D341Med (cell line): ENCODE results near the gene GPR160.
"Not testable (repeated sequence)": the region's sequence is repeated elsewhere in the genome, so short reads cannot be mapped to it uniquely, and the experiment has no call there.

ENCODE experiments used
- DNase-seq: peaks from one replicate; pipeline ENCODE4 v3.0.0; 2012; ENCODE audit warnings: low spot score

Gene GPR160, protein sequence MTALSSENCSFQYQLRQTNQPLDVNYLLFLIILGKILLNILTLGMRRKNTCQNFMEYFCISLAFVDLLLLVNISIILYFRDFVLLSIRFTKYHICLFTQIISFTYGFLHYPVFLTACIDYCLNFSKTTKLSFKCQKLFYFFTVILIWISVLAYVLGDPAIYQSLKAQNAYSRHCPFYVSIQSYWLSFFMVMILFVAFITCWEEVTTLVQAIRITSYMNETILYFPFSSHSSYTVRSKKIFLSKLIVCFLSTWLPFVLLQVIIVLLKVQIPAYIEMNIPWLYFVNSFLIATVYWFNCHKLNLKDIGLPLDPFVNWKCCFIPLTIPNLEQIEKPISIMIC

GRCh38 chr3:170037463-170038433, at the start of gene GPR160:
Gene GPR160 (plus strand): TSS chr3:170037995. CDS start chr3:170083973, 45,978 bp downstream.
- DNase-seq = peak; percentile 88

GRCh38 chr3:169990431-169990830, 47.4 kb upstream of the GPR160 start:
- DNase-seq = no peak

- peak; percentile 30 for DNase-seq
Measured at GRCh38 chr3:169992156-169992555, 45.6 kb upstream of the GPR160 start.

- DNase-seq = no peak
Measured at GRCh38 chr3:169992781-169993180, 45.0 kb upstream of the GPR160 start.

DNA sequence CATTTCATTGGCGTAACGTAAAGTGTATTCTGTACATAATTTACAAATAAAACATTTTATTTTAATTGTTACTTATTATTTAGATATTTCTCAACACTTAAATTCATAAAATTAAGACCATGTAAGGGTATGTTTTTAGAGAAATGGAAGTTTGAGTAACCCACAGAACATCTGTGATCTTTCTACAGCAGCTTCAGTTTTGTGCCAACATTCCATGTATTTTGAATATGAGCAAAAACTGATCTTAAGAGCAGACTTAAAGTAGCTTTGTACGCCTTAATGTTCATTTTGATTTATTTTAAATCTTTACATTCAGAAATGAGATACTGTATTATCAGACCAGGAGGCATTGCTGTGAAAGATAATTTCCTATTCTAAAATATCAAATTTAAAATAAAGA, 44.0 kb upstream of the GPR160 start:
- no peak for DNase-seq

GRCh38 chr3:169996063-169996462, 41.7 kb upstream of the GPR160 start:
- no peak for DNase-seq

GRCh38 chr3:169998668-169999131, 39.1 kb upstream of the GPR160 start:
- no peak for DNase-seq

- DNase-seq = no peak
Measured at GRCh38 chr3:169999433-169999832, 38.4 kb upstream of the GPR160 start.

- DNase-seq = no peak
Measured at GRCh38 chr3:170000051-170000450, 37.7 kb upstream of the GPR160 start.

GRCh38 chr3:170002231-170002630, 35.6 kb upstream of the GPR160 start:
- no peak for DNase-seq

DNA sequence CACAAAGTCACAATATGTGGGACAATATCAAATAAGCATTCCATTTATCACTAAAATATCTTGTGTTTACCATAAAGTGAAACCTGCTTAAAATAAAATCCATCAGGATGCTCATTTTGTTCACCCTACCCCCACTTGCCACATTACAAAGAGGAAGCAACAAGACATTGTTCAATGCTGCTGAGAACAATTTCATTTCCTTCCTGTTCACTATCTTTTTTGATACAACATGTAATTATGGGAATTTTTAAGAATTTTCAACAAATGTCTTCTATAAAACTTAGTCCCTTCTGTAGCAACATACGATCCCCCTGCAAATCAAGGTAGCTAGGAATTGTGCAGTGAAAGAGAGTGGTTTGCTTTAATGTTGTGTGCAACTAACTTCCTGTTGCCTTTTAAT, 34.9 kb upstream of the GPR160 start:
- DNase-seq = no peak

GRCh38 chr3:170003881-170004356, 33.9 kb upstream of the GPR160 start:
- DNase-seq = no peak

- DNase-seq = no peak
Measured at GRCh38 chr3:170007031-170007663, 30.6 kb upstream of the GPR160 start.

- DNase-seq = no peak
Measured at GRCh38 chr3:170010498-170010897, 27.3 kb upstream of the GPR160 start.

DNA sequence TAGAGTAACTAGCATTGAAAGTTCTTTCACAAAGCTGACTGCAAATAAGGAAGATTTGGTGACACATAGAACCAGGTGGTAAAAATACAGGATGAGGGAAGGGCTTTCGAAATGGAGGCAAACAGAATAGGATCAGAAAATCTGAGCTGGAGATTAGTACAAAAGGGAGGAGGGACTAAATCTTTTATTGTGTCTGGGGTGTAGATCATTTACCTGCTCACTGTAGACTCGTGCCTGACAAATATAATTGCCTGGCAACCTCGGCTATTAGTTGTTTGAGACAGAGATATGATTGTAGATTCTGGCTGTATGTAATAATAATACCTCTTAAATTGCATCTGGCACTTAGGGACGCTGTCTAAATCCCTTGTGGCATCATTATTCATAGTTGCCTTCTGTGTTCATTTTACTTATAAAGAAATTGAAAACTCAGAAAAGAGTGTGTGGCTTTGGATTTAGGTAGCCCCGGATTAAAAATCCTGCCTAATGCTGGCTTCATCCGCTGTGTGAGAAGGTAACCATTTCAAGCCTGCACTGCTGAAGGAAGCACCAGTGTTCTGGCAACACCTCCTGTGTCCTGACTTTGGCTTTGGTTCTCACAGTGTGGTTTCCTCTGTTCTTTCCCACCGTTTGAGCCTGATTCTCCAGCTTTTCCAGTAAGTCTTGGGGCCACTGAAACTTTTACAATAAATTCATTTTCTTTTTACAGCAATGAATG, 25.0 kb upstream of the GPR160 start:
- peak; percentile 63 for DNase-seq

- no peak for DNase-seq
Measured at GRCh38 chr3:170016057-170016456, 21.7 kb upstream of the GPR160 start.

DNA sequence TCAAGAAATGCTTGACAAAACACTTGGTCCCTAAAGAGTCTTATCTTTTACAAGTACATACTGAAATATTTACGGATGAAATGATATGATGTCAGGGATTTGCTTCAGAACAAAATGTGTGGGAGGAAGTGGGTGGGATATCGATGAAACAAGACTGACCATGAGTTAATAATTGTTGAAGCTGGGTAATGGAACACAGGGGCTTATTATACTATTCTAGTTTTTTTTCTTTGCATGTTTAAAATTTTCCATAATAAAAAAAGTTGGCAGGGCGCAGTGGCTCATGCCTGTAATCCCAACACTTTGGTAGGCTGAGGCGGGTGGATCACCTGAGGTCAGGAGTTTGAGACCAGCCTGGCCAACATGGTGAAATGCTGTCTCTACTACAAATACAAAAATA, 18.5 kb upstream of the GPR160 start:
- DNase-seq = not testable (repeated sequence)

DNA sequence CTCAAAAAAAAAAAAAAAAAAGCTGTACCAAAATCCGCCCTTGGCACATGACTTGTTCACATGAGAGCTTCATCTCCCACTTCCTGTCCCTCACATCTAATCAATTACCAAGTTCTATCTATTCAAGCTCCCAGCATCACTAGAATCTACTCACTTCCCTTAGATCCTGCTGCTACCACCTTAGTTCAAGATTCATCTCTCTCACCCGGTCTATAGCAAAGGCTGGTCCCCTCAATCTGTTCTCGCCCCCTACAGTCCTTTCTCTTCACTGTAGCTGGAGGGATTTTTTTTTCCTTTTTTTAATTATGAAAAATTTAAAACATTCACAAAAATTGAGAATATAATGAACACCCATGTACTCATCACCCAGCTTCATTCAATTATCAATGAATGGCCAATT, 16.7 kb upstream of the GPR160 start:
- peak; percentile 41 for DNase-seq

GRCh38 chr3:170022336-170022735, 15.5 kb upstream of the GPR160 start:
- no peak for DNase-seq

GRCh38 chr3:170023165-170023564, 14.6 kb upstream of the GPR160 start:
- no peak for DNase-seq

- no peak for DNase-seq
Measured at GRCh38 chr3:170024581-170024980, 13.2 kb upstream of the GPR160 start.
